ENCODE results near the gene PRXL2A. TPM values are rescaled to one million over a fixed set of nuclear protein-coding genes. Genes with fewer than 3 reads are reported as not detected.
A peak's percentile ranks its signal among the peaks of the same experiment; 100 is the strongest.
"Not testable (repeated sequence)": the region's sequence is repeated elsewhere in the genome, so short reads cannot be mapped to it uniquely, and the experiment has no call there.

The PRXL2A gene, protein sequence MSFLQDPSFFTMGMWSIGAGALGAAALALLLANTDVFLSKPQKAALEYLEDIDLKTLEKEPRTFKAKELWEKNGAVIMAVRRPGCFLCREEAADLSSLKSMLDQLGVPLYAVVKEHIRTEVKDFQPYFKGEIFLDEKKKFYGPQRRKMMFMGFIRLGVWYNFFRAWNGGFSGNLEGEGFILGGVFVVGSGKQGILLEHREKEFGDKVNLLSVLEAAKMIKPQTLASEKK
- 118 TPM for total RNA-seq

DNA sequence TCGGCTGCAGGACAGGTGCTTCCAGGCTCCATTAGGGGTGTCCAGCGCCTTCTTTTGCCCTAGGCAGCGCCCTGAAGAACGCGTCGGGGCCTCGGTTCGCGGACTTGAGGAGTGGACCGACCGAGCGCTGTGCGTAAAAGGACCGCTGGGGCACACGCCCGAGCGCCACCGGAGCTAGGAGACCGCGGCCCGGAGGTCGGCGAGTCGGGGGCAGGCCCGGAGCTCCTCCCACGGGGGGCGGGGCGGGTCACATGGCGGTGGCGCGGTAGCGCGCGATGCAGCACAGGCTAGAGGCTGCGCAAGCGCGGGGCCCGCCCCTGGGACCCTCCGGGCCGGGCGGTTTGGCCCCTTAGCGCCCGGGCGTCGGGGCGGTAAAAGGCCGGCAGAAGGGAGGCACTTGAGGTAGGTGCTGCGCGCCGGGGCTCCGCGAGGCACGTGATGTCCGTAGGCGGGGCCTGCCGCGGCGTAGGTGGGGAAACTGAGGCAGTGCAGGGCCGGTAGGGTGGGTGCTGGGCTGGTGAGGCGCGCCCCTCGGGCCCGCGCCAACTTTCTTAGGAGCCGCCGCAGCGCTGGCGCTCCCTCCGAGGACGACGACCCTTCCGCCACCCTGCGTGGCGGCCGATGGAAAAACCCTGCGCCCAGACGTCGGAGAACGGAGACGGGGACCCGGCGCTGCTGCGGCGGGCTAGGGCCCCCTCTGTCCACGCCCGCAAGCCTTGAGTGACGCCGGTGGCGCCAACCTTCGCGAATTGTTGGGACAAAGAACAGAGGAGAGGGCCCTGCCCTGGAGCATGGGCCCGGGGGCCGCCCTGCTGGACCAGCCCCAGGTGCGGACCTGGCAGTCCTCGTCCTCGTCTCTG is at the start of gene PRXL2A:
Gene PRXL2A, plus strand, starts transcription at position 310 of the 860 bp plus-strand sequence. CDS start 11,917 bp downstream, outside the sequence.
- DNase-seq (ENCODE audit: low spot score) = peak; percentile 92

GRCh38 chr10:80358925-80359324 is 49.4 kb upstream of the PRXL2A start:
- DNase-seq (ENCODE audit: low spot score) = not testable (repeated sequence)

DNA sequence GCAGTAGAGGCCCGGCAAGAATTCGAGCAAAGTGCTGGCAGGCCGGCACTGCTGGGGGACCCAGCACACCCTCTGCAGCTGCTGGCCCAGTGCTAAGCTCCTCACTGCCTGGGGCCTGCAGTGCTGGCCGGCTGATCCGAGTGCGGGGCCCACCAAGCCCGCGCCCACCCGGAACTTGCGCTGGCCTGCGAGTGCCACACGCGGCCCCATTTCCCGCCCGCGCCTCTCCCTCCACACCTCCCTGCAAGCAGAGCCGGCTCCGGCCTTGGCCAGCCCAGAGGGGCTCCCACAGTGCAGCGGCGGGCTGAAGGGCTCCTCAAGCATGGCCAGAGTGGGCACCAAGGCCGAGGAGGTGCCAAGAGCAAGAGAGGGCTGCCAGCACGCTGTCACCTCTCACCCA is 48.7 kb upstream of the PRXL2A start:
- DNase-seq (ENCODE audit: low spot score) = no peak

DNA sequence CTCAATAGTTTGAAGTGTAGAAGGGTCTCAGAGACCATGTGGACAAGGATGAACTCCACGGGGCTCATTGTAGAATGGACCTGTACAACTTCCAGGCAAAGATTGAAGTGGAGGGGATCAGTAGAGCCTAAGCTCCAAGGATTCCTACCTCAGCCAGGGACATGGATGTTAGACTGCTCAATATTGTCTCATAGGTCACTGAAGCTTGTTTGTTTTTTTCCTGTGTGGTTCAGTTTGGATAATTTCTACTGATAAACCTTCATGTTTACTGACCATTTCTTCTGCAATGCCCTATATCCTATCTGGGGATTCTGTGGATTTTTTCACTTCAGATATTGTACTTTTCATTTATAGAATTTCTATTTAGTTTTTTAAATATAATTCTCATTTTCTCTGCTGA is 42.8 kb upstream of the PRXL2A start:
- DNase-seq (ENCODE audit: low spot score) = no peak

DNA sequence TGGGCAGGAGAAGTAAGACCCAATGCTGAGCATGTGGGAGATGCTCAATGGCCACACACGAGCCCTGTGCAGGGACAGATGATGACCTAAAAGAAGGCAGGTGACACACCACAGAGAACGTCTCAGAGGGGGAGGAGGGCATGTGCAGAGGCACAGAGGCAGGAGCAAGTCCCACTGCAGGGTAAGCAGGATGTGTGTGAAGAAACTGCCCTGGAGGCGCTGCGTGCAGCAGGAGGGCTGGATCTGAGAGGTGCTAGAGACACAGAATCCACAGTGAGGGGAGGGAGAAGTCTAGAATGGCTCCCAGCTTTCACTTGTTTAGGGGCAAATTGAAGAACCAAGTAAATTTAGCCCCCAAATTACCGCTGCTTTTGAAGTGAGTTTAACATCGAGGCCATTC is 36.9 kb upstream of the PRXL2A start:
- DNase-seq (ENCODE audit: low spot score) = no peak

DNA sequence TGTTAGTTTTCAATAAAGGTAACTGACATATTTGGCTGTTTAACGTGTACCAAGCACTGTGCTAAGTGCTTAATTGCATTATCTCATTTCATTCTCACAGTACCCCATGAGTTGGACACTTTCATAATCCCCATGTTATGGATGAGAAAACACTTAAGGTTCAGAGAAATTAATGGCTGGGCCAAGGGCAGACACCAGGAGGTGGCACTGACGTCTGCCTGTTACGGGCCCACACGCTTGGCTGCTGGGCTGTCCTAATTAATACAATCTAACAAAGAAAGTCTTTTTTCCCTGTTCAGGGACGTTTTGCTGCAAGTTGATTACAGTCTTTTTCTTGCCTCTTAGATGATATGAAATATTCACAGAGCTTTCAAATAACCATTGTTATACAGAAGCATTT is 35.7 kb upstream of the PRXL2A start:
- DNase-seq (ENCODE audit: low spot score) = no peak

DNA sequence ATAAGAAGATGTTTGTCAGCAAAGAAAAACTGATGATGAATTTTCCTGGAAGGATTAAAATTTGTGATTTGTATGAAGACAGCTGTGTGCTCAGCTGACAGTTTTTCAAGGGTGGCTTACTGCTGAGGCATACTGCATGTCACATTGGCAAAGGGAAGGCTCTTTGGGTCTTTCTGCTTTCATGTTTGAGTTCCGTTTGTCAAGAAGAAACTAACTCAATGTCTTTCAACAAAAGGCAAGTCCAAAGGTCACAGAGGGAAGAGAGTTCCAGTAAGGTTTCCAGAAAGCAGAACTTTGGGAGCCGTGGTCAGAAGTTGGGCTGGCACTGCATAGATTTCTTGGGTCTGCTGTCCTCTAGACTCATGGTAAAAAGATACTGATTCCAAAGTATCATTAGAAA is 34.8 kb upstream of the PRXL2A start:
- no peak for DNase-seq (ENCODE audit: low spot score)

- DNase-seq (ENCODE audit: low spot score) = no peak
Measured at GRCh38 chr10:80379701-80380100, 28.6 kb upstream of the PRXL2A start.

- no peak for DNase-seq (ENCODE audit: low spot score)
Measured at GRCh38 chr10:80380185-80380584, 28.2 kb upstream of the PRXL2A start.

- peak; percentile 50 for DNase-seq (ENCODE audit: low spot score)
Measured at GRCh38 chr10:80382989-80383388, 25.4 kb upstream of the PRXL2A start.

DNA sequence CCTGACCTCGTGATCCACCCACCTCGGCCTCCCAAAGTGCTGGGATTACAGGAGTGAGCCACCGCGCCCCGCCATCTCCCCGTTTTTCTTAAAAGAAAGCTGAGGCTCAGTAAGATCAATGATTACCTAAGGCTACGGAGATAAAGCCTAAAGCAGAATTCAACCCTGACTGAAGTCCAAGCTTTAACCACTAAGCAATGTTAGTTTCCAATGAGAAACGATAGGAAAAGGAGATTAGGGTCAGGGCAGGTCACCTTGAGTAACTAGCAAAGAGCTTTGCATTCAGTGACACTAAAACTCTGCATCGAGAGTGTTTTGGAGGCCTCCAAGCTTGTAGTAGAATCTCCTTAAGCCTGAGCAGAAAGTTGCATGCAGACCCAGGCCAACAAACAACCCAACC is 17.6 kb upstream of the PRXL2A start:
- DNase-seq (ENCODE audit: low spot score) = no peak

DNA sequence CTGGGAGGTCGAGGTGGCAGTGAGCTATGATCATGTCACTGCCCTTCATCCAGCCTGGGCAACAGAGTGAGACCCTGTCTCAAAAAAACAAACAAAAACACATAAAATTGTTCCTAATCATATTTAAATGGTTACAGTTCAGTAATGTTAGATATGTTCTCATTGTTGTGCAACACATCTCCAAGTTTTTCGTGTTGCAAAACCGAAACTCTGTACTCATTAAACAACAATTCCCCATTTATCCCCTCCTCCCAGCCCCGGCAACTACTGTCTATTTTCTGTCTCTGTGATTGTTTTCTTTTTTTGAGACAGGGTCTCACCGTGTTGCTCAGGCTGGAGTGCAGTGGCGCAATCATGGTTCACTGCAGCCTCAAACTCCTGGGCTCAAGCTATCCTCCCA is 16.1 kb upstream of the PRXL2A start:
- DNase-seq (ENCODE audit: low spot score) = no peak

GRCh38 chr10:80394358-80394916 is 13.9 kb upstream of the PRXL2A start:
- DNase-seq (ENCODE audit: low spot score) = no peak

DNA sequence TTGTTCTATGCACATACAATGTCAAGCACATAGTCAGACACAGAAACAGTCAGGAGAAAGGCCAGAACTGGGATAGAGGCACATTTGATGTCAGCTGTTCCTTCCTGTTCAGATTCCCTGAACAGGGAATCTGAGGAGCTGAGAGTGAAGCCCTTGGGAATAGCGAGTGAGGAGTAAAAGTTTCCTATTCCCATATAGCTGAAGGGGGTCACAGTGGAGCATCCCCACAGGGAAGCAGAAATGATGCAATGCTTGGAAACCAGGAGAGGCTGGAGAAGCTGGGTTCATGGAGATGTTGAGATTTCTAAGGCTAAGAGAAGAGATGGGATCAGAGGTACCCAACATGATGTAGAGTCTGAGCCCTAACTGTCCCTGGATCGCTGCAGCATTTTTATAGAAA is 11.3 kb upstream of the PRXL2A start:
- DNase-seq (ENCODE audit: low spot score) = no peak

DNA sequence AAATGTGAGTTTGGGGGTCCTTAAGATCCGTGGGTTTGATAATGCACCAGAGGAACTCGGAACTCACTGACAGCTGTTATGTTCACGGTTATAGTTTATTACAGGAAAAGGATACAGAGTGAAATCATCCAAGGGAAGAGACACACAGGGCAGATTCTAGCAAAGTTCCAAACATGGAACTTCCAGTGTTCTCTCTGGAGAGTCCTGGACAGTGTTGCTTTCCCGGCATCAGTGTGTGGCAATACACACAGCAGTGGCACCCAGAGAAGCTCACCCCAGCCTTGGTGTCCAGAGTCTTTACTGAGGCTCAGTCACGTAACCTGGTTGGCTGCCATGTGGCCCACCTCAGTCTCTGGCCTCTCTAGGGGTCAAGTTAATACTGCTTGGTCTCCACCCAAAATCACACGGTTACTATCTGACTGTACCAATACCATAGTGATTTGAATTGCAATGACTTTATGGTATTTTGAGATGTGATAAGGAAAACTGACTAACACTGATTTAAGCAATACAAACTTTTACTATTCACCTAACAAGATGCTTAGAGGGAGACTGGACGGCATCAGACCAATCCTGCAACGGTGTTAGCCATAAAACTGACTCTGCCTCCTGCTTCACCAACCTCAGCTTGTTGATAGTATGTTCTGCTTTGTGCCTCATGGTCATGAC is 8.1 kb upstream of the PRXL2A start:
- DNase-seq (ENCODE audit: low spot score) = no peak

- no peak for DNase-seq (ENCODE audit: low spot score)
Measured at GRCh38 chr10:80405035-80405434, 3.3 kb upstream of the PRXL2A start.

GRCh38 chr10:80405626-80406025 is 2.7 kb upstream of the PRXL2A start:
- no peak for DNase-seq (ENCODE audit: low spot score)

DNA sequence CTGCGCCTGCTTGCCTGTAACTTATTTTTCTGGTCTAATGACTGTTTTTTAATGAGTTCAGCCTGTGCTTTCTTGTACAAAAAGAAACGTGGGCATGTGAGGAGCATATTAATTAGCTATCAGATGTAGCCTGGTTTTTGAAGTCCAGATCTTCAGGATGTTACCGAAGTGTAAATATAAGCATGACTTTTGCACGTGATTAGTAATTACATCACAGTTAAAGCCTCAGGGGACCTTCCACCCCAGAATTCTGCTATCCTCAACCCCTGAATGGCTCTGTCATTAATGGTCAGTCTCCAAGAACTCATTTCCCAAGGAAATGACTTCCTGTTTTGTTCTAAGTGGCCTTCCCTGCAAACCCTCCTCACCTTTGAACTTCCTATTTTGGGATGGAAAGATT is 2.1 kb upstream of the PRXL2A start:
- DNase-seq (ENCODE audit: low spot score) = no peak

DNA sequence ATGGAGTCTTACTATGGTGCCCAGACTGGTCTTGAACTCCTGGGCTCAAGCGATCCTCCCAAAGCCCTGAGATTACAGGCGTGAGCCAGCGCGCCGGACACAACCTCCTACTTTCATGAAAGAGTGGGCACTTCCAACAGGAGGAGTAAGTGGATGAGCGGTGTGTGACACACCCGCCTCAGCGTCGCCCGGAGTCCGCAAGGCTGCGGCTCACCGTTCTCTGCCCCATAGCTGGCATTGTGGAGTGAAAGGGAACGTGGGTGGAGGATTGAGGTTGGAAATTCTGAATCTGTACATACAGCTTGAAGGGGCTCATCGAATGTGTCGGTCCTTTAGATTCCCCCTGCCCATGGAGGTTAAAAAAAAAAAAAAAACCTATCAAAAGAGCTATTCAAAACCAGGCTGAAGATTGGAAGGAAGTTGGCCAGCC is 524 bp upstream of the PRXL2A start:
- no peak for DNase-seq (ENCODE audit: low spot score)

DNA sequence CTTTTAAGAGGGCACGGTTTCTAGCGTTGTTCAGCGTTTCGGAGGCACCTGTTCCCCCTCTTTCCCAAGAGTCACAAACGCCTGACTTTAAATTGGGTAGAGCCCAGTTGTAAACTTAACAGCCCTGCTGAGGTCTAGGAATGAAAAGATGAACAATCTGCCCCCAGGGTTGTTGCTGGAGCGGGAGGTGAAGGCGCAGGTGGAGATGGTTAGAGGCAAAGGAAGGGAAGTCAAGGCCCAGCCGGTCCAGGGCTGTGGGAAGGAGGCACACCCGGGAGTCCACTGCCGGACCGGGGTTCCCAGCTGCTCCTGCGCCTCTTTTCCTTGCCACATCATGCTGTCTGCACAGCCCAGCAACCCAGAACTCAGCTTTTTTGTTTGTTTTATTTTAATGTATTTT is 770 bp downstream of the PRXL2A start:
- no peak for DNase-seq (ENCODE audit: low spot score)

- no peak for DNase-seq (ENCODE audit: low spot score)
Measured at GRCh38 chr10:80410122-80410521, 1.8 kb downstream of the PRXL2A start.

DNA sequence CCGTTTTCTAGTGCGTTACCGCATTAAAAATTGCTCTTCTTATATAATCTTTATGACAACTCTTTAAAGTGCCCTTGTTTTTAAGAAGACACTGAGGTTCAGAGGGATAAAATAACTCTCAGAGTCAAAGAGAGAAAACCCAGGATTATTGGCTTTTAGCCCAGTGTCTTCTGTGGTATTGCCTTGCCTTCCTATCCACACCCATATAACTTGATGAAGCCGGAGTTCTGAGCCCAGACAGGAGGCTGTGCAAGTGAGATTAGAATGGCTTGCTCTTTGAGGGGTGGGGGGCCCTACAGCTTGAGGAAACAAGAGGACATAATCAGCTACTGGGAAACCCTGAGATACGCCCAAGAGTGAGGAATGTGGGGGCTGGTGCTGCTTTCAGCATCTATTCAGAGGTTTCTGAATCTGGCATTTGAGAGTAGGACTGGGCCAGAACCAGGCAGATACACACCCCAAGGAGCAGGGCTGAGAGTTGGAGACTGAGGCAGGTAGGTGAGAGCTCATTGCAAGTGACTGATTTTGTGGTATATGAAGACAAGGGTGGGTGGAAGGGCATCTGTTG is 2.3 kb downstream of the PRXL2A start:
- DNase-seq (ENCODE audit: low spot score) = no peak

All from ureter (tissue), 1 donor.